ENCODE results near the gene GMEB2.

Gene GMEB2

GRCh38 chr20:63555661-63556381 lies 71.1 kb downstream of the GMEB2 start:
- no peak for DNase-seq

- DNase-seq = no peak
Measured at GRCh38 chr20:63554361-63555278, 72.3 kb downstream of the GMEB2 start.

- no peak for DNase-seq
Measured at GRCh38 chr20:63553933-63554290, 73.0 kb downstream of the GMEB2 start, which contains the start of gene FNDC11. FNDC11 (plus strand) TSS chr20:63554159; CDS start chr20:63555664, 1,505 bp downstream.

- DNase-seq = no peak
Measured at GRCh38 chr20:63553251-63553932, 73.5 kb downstream of the GMEB2 start.

- DNase-seq = no peak
Measured at GRCh38 chr20:63552481-63553249, 74.2 kb downstream of the GMEB2 start.

GRCh38 chr20:63551068-63551467 lies 75.8 kb downstream of the GMEB2 start:
- no peak for DNase-seq

GRCh38 chr20:63549679-63550282 lies 77.1 kb downstream of the GMEB2 start:
- no peak for DNase-seq

GRCh38 chr20:63549019-63549418 lies 77.9 kb downstream of the GMEB2 start:
- DNase-seq = no peak

- DNase-seq = no peak
Measured at GRCh38 chr20:63548542-63548941, 78.4 kb downstream of the GMEB2 start.

GRCh38 chr20:63547725-63548480 lies 79.0 kb downstream of the GMEB2 start, which contains the start of gene SRMS:
SRMS (minus strand) TSS chr20:63547749; CDS start chr20:63547463, 286 bp downstream.
- DNase-seq = no peak

- DNase-seq = no peak
Measured at GRCh38 chr20:63546956-63547724, 79.8 kb downstream of the GMEB2 start.

GRCh38 chr20:63546256-63546955 lies 80.5 kb downstream of the GMEB2 start:
- no peak for DNase-seq

GRCh38 chr20:63545814-63546213 lies 81.1 kb downstream of the GMEB2 start:
- no peak for DNase-seq

GRCh38 chr20:63544958-63545516 lies 81.9 kb downstream of the GMEB2 start:
- no peak for DNase-seq

- no peak for DNase-seq
Measured at GRCh38 chr20:63544241-63544957, 82.5 kb downstream of the GMEB2 start.

- DNase-seq = no peak
Measured at GRCh38 chr20:63543733-63544132, 83.2 kb downstream of the GMEB2 start.

- no peak for DNase-seq
Measured at GRCh38 chr20:63543131-63543530, 83.8 kb downstream of the GMEB2 start.

- no peak for DNase-seq
Measured at GRCh38 chr20:63542696-63543095, 84.2 kb downstream of the GMEB2 start.

Measured in NCI-H2029 (cell line).